H1 (cell line): ENCODE results near the gene SEMA6D. TPM values are rescaled to one million over a fixed set of nuclear protein-coding genes. Genes with fewer than 3 reads are reported as not detected.

ENCODE experiments used
- CTCF ChIA-PET: fragments of 300-600 bp; sonication (Branson Sonifier 250); formaldehyde crosslinking; loops from one replicate; lab custom pipeline; 2021; ENCODE audit not compliant: partially characterized antibody; lab: Charles Lee
- POLR2A ChIA-PET: fragments of 300-600 bp; sonication (Branson Sonifier 250); formaldehyde crosslinking; loops from one replicate; lab custom pipeline; 2021; ENCODE audit warnings: inconsistent platforms; ENCODE audit not compliant: partially characterized antibody; lab: Charles Lee
- DNase-seq, 2 experiments: peaks; one replicate each; pipeline versions ENCODE4 v3.0.0 to v3.0.0-alpha.2; 2010 to 2022; ENCODE audit warnings: low spot score in 2 of 2, low read depth in 1 of 2, mixed read lengths in 1 of 2
- FAIRE-seq: peaks from 2 replicates; lab custom pipeline; 2011; peaks lifted over from hg19 to GRCh38; lab: Jason Lieb, UNC
- H2AFZ ChIP-seq: 2 replicates; pipeline ENCODE4 v1.8.1; 2012; ENCODE audit warnings: low read length, inconsistent platforms
- H2AK5ac ChIP-seq: 2 replicates; pipeline ENCODE4 v1.6.1; 2013; ENCODE audit warnings: low read depth, low read length
- H2BK120ac ChIP-seq: replicated peaks from 2 replicates; pipeline ENCODE3; 2013; ENCODE audit warnings: low read depth, low read length, inconsistent platforms
- H2BK12ac ChIP-seq: 2 replicates; pipeline ENCODE4 v1.6.1; 2013; ENCODE audit warnings: low read depth, low read length
- H2BK15ac ChIP-seq: 2 replicates; pipeline ENCODE4 v1.6.1; 2013; ENCODE audit warnings: low read length
- H2BK20ac ChIP-seq: 2 replicates; pipeline ENCODE4 v1.6.1; 2013; ENCODE audit warnings: low read length
- H2BK5ac ChIP-seq: 2 replicates; pipeline ENCODE4 v1.6.1; 2013; ENCODE audit warnings: low read depth, low read length
- H3K14ac ChIP-seq: 2 replicates; pipeline ENCODE4 v1.6.1; 2013; ENCODE audit warnings: inconsistent platforms; ENCODE audit not compliant: insufficient read length
- H3K18ac ChIP-seq: 2 replicates; pipeline ENCODE4 v1.6.1; 2013; ENCODE audit warnings: low read length; ENCODE audit errors: extremely low read depth
- H3K23ac ChIP-seq: 2 replicates; pipeline ENCODE4 v1.6.1; 2013; ENCODE audit warnings: inconsistent platforms; ENCODE audit not compliant: insufficient read length
- H3K23me2 ChIP-seq: 2 replicates; pipeline ENCODE4 v1.6.1; 2013; ENCODE audit warnings: low read depth, low read length
- H3K27ac ChIP-seq: 2 replicates; pipeline ENCODE4 v1.6.1; 2011; ENCODE audit warnings: low read depth, low read length, inconsistent platforms
- H3K27me3 ChIP-seq, 4 experiments: replicated peaks in 1 of 4; 1 replicate in 1 of 4; 2 replicates in 3 of 4; pipeline versions ENCODE4 v1.6.1 to v1.8.1; 2011 to 2013; ENCODE audit warnings: low read length in 3 of 4, mild to moderate bottlenecking in 3 of 4, inconsistent platforms in 2 of 4, mixed read lengths in 2 of 4, moderate library complexity in 1 of 4; ENCODE audit not compliant: control insufficient read depth in 3 of 4, insufficient read depth in 3 of 4; ENCODE audit errors: extremely low read depth in 1 of 4
- H3K36me3 ChIP-seq, 4 experiments: 2 replicates each; pipeline versions ENCODE4 v1.6.1 to v1.8.1; 2011 to 2013; ENCODE audit warnings: mild to moderate bottlenecking in 4 of 4, low read length in 3 of 4, moderate library complexity in 2 of 4, control low read depth in 1 of 4, inconsistent platforms in 1 of 4; ENCODE audit not compliant: insufficient read depth in 4 of 4, control insufficient read depth in 2 of 4
- H3K4ac ChIP-seq: replicated peaks from 2 replicates; pipeline ENCODE3; 2013; ENCODE audit warnings: low read length, low read depth, mixed read lengths, inconsistent platforms; ENCODE audit not compliant: insufficient read length
- H3K4me1 ChIP-seq, 4 experiments: replicated peaks in 1 of 4; 1 replicate in 1 of 4; 2 replicates in 3 of 4; pipeline versions ENCODE4 v1.6.1 to v1.8.1; 2011 to 2013; ENCODE audit warnings: low read length in 3 of 4, inconsistent platforms in 2 of 4, mixed read lengths in 1 of 4; ENCODE audit not compliant: insufficient read depth in 4 of 4, control insufficient read depth in 3 of 4
- H3K4me2 ChIP-seq, 2 experiments: 2 replicates each; pipeline versions ENCODE4 v1.6.1 to v1.8.1; 2011 to 2013; ENCODE audit warnings: low read depth in 2 of 2, low read length in 2 of 2, control low read depth in 1 of 2, inconsistent platforms in 1 of 2, mild to moderate bottlenecking in 1 of 2; ENCODE audit not compliant: insufficient read depth in 1 of 2
- H3K4me3 ChIP-seq, 4 experiments: fragments of 200-600, 300-600 bp in 1 of 4; sonication (generic), shearing (Covaris generic), sonication (Bioruptor Twin) in 1 of 4; 2 replicates each; pipeline versions ENCODE4 v1.5.1 to v1.8.1; 2011 to 2016; ENCODE audit warnings: low read length in 4 of 4, low read depth in 3 of 4, control low read depth in 2 of 4, inconsistent platforms in 2 of 4, mild to moderate bottlenecking in 2 of 4, mixed read lengths in 1 of 4, moderate library complexity in 1 of 4; ENCODE audit not compliant: insufficient read depth in 2 of 4; ENCODE audit errors: extremely low read depth in 1 of 4
- H3K56ac ChIP-seq: replicated peaks from 2 replicates; pipeline ENCODE3; 2013; ENCODE audit warnings: low read depth, mild to moderate bottlenecking, mixed read lengths, low read length, inconsistent platforms; ENCODE audit not compliant: insufficient read length
- H3K79me1 ChIP-seq: 2 replicates; pipeline ENCODE4 v1.6.1; 2013; ENCODE audit warnings: low read depth, low read length, control low read depth
- H3K79me2 ChIP-seq, 2 experiments: 2 replicates each; pipeline versions ENCODE4 v1.6.1 to v1.8.1; 2012 to 2013; ENCODE audit warnings: low read length in 2 of 2, mild to moderate bottlenecking in 2 of 2, inconsistent platforms in 1 of 2; ENCODE audit not compliant: insufficient read depth in 2 of 2, control insufficient read depth in 1 of 2
- H3K9ac ChIP-seq, 4 experiments: replicated peaks in 1 of 4; 1 replicate in 1 of 4; 2 replicates in 3 of 4; pipeline versions ENCODE4 v1.6.1 to v1.8.1; 2011 to 2013; ENCODE audit warnings: low read depth in 3 of 4, low read length in 3 of 4, control low read depth in 2 of 4, mild to moderate bottlenecking in 2 of 4, moderate library complexity in 2 of 4, inconsistent platforms in 1 of 4; ENCODE audit errors: extremely low read depth in 1 of 4
- H3K9me3 ChIP-seq, 2 experiments: 2 replicates each; pipeline versions ENCODE4 v1.6.1 to v1.8.1; 2012 to 2013; ENCODE audit warnings: mild to moderate bottlenecking in 2 of 2, moderate library complexity in 2 of 2, control low read depth in 1 of 2, inconsistent platforms in 1 of 2, low read depth in 1 of 2, low read length in 1 of 2, mixed read lengths in 1 of 2; ENCODE audit not compliant: insufficient read depth in 2 of 2
- H4K20me1 ChIP-seq, 2 experiments: replicated peaks in 1 of 2; 2 replicates each; pipeline versions ENCODE3 to v1.8.1; 2011 to 2013; ENCODE audit warnings: inconsistent platforms in 2 of 2, low read length in 2 of 2, mild to moderate bottlenecking in 1 of 2; ENCODE audit not compliant: insufficient read depth in 2 of 2, control insufficient read depth in 1 of 2
- H4K5ac ChIP-seq: 2 replicates; pipeline ENCODE4 v1.6.1; 2013; ENCODE audit warnings: low read length, low read depth, mixed read lengths, inconsistent platforms; ENCODE audit not compliant: insufficient read length
- H4K8ac ChIP-seq: 2 replicates; pipeline ENCODE4 v1.8.0; 2013; ENCODE audit warnings: mild to moderate bottlenecking, moderate library complexity, low read length, inconsistent platforms; ENCODE audit not compliant: insufficient read depth; ENCODE audit errors: extremely low read depth
- H4K91ac ChIP-seq: replicated peaks from 2 replicates; pipeline ENCODE3; 2013; ENCODE audit warnings: low read length, mixed read lengths, inconsistent platforms; ENCODE audit not compliant: insufficient read length
- GTF2F1 ChIP-seq: IDR thresholded peaks from 2 replicates; pipeline ENCODE4 v1.6.1; 2012; ENCODE audit warnings: low read depth, low read length, improper control_type of control experiment, borderline replicate concordance
- POLR2AphosphoS5 ChIP-seq: IDR thresholded peaks from 2 replicates; pipeline ENCODE4 v1.6.1; 2011; ENCODE audit warnings: low read depth, low read length
- SP1 ChIP-seq: IDR thresholded peaks from 2 replicates; pipeline ENCODE4 v1.6.1; 2011; ENCODE audit warnings: low read depth, low read length
- SRF ChIP-seq: IDR thresholded peaks from 2 replicates; pipeline ENCODE4 v1.6.1; 2011; ENCODE audit warnings: mild to moderate bottlenecking, low read depth, low read length, moderate library complexity
- TAF7 ChIP-seq: optimal IDR thresholded peaks from 2 replicates; pipeline ENCODE3; 2011; ENCODE audit warnings: low read depth, mild to moderate bottlenecking, inconsistent platforms, low read length, moderate library complexity, borderline replicate concordance
- polyA plus RNA-seq, 7 experiments: library from polyadenylated mRNA; depleted of rRNA in 3 of 7; stranded (reverse) in 5 of 7; unstranded in 2 of 7; fragments of >200 nt in 5 of 7; fragments of 200-250 nt in 2 of 7; gene quantifications; 1 replicate in 5 of 7; 2 replicates in 1 of 7; 4 replicates in 1 of 7; pipeline versions ENCODE4 v1.2.1 to v1.2.3, GENCODE V29; 2011 to 2013; ENCODE audit warnings: missing spikeins in 2 of 7, mixed read lengths in 2 of 7
- total RNA-seq: library from RNA; stranded (reverse); fragmentation: NEBNext Ultra II Directional; extraction: Animal tissue kit (Norgen Biotek cat#: 25700); gene quantifications from 2 replicates; pipeline ENCODE4 v1.2.1, GENCODE V29; 2021

The SEMA6D gene
- total and polyA plus RNA-seq, 2 of the 8 experiments (the other 6 are each of a cell fraction or from before 2014, with no cell fraction given), result 2.2 to 3.8 TPM

GRCh38 chr15:47802216-47802615, 84.9 kb downstream of the SEMA6D start:
- Histone ChIP-seq H4K91ac (no peak overlapping the region), H3K14ac (no peak overlapping the region), H3K4ac (no peak overlapping the region), H2AK5ac (no peak overlapping the region), H3K18ac (no peak overlapping the region), H3K79me2 (no peaks in the 10 kb centered on the region), H3K9me3 (no peaks in the 10 kb centered on the region), H3K4me1 (no peaks in the 10 kb centered on the region), H4K8ac (no peak overlapping the region), H3K4me3 (no peak overlapping the region), H3K56ac (no peak overlapping the region), H2BK15ac (no peak overlapping the region), H4K20me1 (no peaks in the 10 kb centered on the region), H2BK20ac (no peak overlapping the region), H3K27me3 (no peaks in the 10 kb centered on the region), H3K23ac (no peak overlapping the region), H3K27ac (no peak overlapping the region), H3K79me1 (no peaks in the 10 kb centered on the region), H2BK12ac (no peak overlapping the region), H3K36me3 (no peaks in the 10 kb centered on the region), H4K5ac (no peak overlapping the region), H3K4me2 (no peak overlapping the region), H2AFZ (no peak overlapping the region), H2BK5ac (no peak overlapping the region), H2BK120ac (no peak overlapping the region), H3K23me2 (no peaks in the 10 kb centered on the region), H3K9ac (no peak overlapping the region)
- ChIA-PET POLR2A (no interaction called here), CTCF (no interaction called here)
- FAIRE-seq (no peak), DNase-seq (no peak)
- TF ChIP-seq POLR2AphosphoS5 (no peak), TAF7 (no peak), GTF2F1 (no peak), SRF (no peak), SP1 (no peak)
- TF ChIP-seq, all 59 proteins: peak for 0
